Right lung (tissue), 10 donors: ENCODE results near the gene BMERB1. TPM values are rescaled to one million over a fixed set of nuclear protein-coding genes. Genes with fewer than 3 reads are reported as not detected.
A peak's percentile ranks its signal among the peaks of the same experiment; 100 is the strongest.
"Not testable (repeated sequence)": the region's sequence is repeated elsewhere in the genome, so short reads cannot be mapped to it uniquely, and the experiment has no call there.

Experiments
- DNase-seq, 2 donors: peaks; one replicate each; pipeline ENCODE4 v3.0.0-alpha.2; 2013
- long read RNA-seq, 8 donors: transcript quantifications; one replicate each; lab custom pipeline, GENCODE V29; 2026
- polyA plus RNA-seq, 5 donors: library from polyadenylated mRNA; unstranded; fragments of 120-200 nt; gene quantifications; one replicate each; pipeline versions ENCODE4 v1.2.1 to v1.2.3, GENCODE V29; 2013; ENCODE audit warnings: inconsistent platforms in 1 of 5, low replicate concordance in 1 of 5; ENCODE audit not compliant: insufficient read length in 5 of 5, insufficient read depth in 1 of 5

BMERB1 gene
- 10 to 100 TPM; 35.0 to 42.2 (median 40.0) TPM for polyA plus RNA-seq
- long read RNA-seq, donor 1, transcript C16orf45-201 (6 exons, 2,404 nt): major isoform, 13 of 13 reads
- long read RNA-seq, donor 1, partial matches to known transcripts: 0 of 13 reads
- long read RNA-seq, donor 1, other reads (novel, unspliced or antisense): 0 of 13 reads
- long read RNA-seq, donor 2, transcript C16orf45-201 (6 exons, 2,404 nt): major isoform, 8 of 9 reads
- long read RNA-seq, donor 2, partial matches to known transcripts: 0 of 9 reads
- long read RNA-seq, donor 2, other reads (novel, unspliced or antisense): 0 of 9 reads
- long read RNA-seq, donor 3, transcript C16orf45-201 (6 exons, 2,404 nt): major isoform, 12 of 42 reads
- long read RNA-seq, donor 3, partial matches to known transcripts: 27 of 42 reads
- long read RNA-seq, donor 3, other reads (novel, unspliced or antisense): 0 of 42 reads
- long read RNA-seq, donor 4, partial matches to known transcripts: 0 of 4 reads
- long read RNA-seq, donor 4, other reads (novel, unspliced or antisense): 0 of 4 reads
- long read RNA-seq, donor 5, transcript C16orf45-201 (6 exons, 2,404 nt): major isoform, 12 of 42 reads
- long read RNA-seq, donor 5, partial matches to known transcripts: 28 of 42 reads
- long read RNA-seq, donor 5, other reads (novel, unspliced or antisense): 0 of 42 reads
- long read RNA-seq, donor 6, transcript C16orf45-201 (6 exons, 2,404 nt): major isoform, 18 of 26 reads
- long read RNA-seq, donor 6, partial matches to known transcripts: 6 of 26 reads
- long read RNA-seq, donor 6, other reads (novel, unspliced or antisense): 0 of 26 reads
- long read RNA-seq, donor 7, transcript C16orf45-201 (6 exons, 2,404 nt): major isoform, 9 of 9 reads
- long read RNA-seq, donor 7, partial matches to known transcripts: 0 of 9 reads
- long read RNA-seq, donor 7, other reads (novel, unspliced or antisense): 0 of 9 reads
- long read RNA-seq, donor 8, partial matches to known transcripts: 7 of 10 reads
- long read RNA-seq, donor 8, other reads (novel, unspliced or antisense): 0 of 10 reads

DNA sequence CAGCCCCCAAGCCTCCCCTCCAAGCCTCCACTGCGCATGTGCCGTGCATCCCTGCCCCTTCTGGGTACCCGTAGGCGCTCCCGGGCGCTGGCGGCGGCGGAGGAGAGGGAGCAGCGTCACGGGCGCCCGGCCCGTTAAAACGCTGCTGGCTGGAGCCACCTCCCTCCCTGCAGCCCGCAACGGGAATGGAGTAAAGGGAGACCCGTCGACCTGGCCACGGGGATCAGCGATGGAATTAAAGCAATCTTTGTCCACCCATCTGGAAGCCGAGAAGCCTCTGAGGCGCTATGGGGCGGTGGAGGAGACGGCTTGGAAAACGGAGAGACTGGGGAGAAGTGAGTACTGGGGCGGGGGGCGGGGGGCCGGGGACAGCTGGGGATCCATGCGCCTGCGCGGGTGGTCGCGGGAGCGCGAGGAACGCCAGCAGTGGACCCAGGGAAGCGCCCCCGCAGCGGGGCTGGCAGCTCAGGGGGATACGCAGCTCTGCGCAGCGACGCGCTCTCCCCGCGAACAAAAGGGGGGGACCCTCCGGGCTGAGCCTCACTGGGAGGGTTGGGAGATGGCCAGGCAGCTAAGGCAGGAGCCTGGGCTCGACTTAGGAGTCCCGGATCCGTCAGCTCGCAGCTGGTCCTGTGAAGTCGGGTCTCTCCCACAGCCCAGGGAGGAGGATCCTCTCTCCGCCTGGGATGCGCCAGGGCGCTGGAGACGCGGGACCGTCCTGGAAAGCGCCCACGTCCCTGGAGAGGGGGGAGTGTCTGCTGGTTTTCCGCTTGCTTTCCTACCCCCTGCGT, at the start of gene BMERB1:
TSS of gene BMERB1 (plus strand) at position 164 of the 791 bp plus-strand sequence. CDS start at position 230, 66 bp downstream.
- DNase-seq: peak; percentile 60 to 68

DNA sequence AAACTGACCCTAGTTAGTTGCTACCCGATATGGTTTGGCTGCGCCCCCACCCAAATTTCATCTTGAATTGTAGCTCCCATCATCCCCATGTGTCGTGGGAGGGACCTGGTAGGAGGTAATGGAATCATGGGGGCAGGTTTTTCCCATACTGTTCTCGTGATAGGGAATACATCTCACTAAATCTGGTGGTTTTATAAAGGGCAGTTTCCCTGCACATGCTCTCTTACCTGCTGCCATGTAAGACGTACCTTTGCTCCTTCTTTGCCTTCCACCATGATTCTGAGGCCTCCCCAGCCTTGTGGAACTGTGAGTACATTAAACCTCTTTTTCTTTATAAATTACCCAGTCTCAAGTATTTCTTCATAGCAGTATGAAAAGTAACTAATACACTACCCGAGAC, 46.3 kb upstream of the BMERB1 start:
- not testable (repeated sequence) for DNase-seq

DNA sequence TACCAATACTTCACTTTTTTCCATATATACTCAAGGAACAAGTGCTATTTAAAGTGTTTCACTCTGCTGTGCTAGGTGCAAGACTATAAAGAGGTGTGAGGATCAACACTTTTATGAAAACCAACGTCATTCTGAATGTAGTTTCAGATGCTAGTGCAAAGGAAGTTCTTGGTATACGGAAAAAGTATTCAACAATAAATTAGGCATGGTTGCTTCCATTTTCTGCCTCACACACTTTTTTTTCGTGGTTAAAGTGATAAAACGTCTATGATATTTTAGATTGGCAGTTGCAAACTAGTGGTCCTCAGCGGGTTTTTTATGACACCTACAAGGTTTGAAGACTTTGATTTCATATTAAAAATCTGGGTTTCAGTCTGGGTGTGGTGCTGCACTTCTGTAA, 44.5 kb upstream of the BMERB1 start:
- DNase-seq: not testable (repeated sequence)

DNA sequence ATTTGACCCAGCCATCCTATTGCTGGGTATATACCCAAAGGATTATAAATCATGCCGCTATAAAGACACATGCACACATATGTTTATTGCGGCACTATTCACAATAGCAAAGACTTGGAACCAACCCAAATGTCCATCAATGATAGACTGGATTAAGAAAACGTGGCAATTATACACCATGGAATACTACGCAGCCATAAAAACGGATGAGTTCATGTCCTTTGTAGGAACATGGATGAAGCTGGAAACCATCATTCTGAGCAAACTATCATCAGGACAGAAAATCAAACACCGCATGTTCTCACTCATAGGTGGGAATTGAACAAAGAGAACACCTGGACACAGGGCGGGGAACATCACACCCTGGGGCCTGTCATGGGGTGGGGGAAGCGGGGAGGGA, 41.4 kb upstream of the BMERB1 start:
- DNase-seq: not testable (repeated sequence)

DNA sequence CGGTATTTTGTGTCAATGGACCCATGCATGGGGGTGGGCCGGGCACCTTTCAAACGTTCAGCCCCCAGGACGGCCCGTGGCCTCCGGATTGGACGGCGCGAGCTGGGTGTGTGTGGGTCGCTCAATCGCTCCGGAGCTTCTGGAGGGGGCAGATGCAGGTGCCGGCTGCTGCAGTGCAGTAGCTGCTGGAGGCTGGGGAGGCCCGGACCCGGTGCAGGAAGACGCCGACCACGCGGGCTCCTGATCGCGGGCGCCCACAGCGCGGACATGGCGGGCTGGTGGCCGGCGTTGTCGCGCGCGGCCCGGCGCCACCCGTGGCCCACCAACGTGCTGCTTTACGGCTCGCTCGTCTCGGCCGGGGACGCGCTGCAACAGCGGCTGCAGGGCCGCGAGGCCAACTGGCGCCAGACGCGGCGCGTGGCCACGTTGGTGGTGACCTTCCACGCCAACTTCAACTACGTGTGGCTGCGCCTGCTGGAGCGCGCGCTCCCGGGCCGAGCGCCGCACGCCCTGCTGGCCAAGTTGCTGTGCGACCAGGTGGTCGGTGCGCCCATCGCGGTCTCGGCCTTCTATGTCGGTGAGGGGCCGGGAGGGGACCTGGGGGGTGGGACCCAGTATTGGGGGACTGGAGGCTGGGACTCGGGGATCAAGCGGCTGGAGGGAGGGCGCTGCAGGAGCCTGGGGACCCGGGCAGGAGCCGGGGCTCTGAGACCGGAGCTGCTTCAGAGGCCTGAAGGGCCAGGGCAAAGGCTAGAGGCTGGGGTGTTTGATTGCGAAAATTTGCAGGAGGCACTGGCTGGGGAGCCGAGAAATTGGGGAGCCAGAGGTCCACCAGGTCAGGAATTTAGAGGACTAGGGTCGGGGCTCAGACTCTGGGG, 38.5 kb upstream of the BMERB1 start, which contains the start of gene MPV17L:
TSS of gene MPV17L (plus strand) at position 124 of the 878 bp plus-strand sequence. CDS start at position 268, 144 bp downstream.
- peak; percentile 9 to 10 for DNase-seq

DNA sequence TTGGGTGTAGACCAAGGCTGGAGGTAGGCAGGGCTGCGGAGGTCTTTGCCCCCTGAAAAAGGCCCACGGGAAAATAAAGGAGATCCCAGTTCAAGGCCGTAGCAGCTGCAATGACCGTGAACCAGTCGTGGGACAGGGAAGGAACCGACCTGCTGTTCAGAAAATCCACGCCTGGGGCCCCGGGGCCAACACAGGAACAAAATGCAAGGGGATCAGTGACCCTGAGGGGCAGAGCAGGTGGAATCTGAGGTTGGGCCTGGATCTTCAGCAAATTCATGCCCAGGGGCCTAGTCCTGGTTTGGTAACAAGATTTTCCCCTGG, 37.9 kb upstream of the BMERB1 start:
- DNase-seq: not testable (repeated sequence)

DNA sequence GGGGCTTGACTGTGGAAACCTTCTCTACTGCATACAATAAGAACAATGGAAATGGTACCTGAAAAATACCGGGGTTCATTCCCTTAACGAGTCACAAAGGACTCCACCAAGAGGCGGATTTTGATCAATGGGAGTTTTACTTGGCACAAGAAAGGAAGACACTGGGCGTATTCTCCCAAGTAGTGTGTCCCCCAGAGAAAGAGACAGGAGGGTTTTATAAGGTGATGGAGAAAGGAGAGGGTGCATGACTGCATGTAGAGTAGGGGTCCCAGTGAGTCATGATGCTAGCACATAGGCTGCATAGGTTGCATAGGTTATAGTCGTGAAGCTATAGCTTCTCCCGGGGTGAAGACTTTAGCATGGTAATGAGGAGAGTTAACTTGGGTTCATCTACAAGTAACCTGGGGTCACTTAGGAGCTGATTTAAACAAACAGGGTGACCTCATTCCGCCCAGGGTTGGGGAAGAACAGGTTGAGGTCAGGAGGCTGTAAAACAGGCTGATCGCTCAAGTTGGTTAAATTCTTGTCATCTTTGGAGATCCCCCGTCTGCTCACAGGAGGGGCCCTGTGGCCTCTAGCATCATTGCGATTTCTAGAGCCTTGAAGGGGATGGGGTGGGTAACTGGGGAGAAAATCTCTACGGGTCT, 37.3 kb upstream of the BMERB1 start:
- DNase-seq: no peak

DNA sequence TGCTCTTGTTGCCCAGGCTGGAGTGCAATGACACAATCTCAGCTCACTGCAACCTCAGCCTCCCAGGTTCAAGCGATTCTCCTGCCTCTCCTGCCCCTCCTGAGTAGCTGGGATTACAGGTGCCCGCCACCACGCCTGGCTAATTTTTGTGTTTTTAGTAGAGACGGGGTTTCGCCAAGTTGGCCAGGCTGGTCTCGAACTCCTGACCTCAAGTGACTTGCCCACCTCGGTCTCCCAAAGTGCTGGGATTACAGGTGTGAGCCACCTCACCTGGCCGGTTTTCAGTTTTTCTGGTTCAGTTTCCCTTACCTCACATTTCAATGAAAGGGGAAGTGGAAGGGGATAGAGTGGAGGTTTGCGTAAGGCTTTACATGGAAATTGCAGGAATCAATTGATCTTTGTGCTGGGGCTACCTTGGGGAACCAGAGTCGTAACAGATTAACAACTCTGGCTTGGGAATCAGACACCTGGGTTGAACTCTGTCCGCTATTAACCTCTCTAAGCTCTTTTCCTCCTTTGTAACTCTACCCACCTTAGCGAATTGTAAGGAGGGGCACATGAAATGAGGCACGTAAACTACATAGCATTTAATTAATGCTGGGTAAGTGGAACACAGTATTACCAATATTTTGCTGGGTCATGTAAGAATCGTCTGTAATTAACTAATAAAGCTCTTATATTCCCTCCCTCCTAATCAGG, 35.6 kb upstream of the BMERB1 start:
- no peak for DNase-seq

DNA sequence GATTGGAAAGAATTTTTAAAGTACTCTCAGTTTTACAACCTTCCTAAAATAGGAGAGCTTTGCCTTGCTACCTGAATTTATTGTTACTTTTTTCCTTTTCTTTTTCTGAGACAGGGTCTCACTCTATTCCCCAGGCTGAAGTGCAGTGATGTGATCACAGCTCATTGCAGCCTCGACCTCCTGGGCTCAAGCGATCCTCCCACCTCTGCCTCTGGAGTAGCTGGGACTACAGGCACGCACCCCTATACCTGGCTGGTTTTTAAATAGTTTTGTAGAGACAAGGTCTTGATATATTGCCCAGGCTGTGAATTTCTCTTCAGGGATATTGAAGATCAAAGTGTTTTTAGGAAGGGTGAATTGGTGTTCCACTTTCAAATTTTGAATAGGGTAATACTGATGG, 35.1 kb upstream of the BMERB1 start:
- DNase-seq: no peak

DNA sequence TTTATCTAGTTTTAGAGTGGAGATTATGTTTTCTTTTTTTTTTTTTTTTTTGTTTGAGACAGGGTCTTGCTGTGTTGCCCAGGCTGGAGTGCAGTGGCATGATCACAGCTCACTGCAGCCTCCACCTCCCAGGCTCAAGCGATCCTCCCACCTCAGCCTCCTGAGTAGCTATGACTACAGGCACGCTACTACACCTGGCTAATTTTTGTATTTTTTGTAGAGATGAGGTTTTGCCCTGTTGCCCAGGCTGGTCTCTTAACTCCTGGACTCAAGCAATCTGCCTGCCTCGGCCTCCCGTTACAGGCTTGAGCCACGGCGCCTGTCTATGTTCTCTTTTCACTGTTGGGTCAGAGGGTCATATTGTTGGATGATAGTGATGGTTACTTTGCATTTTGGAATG, 34.1 kb upstream of the BMERB1 start:
- not testable (repeated sequence) for DNase-seq

DNA sequence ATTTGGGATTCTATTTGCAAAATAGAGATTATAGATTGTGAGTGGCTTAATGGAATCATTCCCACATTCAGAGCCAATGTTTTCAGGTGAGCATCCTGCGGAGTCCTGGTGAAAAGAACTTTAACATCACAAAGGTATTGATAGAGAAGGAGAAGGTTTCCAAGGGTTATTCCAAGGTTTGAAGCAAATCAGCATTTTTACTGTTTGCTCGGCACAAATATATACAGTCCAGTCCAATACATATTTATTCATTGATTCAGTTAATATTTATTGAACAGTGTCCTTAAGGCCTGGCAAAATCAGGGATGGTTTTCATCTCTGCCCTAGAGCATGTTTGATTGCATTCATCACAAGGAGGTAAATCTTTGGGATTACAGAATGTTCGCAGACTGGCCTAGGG, 32.4 kb upstream of the BMERB1 start:
- no peak for DNase-seq

DNA sequence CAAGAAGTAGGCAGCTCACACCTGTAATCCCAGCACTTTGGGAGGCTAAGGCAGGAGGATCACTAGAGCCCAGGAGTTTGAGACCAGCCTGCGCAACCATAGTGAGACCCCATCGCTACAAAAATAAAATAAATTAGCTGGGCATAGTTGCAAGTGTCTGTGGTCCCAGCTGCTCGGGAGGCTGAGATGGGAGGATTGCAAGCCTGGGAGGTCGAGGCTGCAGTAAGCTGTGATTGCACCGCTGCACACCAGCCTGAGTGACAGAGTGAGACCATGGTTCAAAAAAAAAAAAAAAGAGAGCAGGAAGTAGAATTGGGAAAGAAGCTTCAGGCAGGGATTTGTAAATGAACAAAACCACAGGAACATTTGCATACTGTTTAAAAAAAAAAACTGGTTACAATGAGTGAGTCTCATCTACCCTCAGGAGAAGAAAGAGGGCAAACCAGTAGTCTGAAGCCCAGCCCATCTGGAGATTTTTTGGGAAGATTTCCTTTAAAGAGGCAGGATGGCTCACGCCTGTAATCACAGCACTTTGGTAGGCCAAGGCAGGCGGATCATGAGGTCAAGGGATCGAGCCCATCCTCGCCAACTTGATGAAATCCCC, 30.9 kb upstream of the BMERB1 start:
- no peak for DNase-seq

DNA sequence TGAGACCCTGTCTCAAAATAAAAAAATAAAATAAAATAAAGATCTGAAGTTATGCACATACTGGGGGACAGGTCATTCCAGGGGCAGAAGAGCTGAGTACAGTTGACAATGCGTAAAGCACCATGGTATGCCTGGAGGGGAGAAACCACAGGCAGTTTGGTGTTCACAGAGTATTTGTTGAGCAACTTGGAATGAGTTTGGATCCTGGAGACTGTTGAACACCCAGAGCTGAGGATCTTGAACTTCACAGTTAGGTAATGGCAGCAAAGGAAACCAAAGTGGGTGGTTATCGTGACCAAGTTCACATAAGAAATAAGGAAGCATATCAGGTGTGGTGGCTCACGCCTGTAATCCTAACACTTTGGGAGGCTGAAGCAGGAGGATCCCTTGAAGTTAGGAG, 30.3 kb upstream of the BMERB1 start:
- not testable (repeated sequence) for DNase-seq

DNA sequence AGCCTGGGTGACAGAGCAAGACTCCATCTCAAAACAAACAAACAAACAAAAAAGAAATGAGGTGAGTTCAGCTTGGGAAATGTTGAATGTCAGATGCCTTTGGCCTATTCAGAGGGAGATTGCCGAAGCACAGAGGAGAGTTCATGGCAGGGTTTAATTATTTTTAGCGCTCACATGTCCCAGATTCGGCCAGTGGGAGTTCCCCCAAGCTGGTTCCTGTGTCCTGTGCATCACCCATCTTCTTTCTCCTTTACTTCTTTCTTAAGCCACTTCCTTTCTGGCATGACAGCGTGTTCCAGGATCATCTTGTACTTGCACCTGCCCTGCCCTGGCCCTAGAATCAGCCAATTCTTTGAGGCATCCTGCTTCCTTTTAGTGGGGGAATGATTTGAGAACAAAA, 29.6 kb upstream of the BMERB1 start:
- DNase-seq: no peak

DNA sequence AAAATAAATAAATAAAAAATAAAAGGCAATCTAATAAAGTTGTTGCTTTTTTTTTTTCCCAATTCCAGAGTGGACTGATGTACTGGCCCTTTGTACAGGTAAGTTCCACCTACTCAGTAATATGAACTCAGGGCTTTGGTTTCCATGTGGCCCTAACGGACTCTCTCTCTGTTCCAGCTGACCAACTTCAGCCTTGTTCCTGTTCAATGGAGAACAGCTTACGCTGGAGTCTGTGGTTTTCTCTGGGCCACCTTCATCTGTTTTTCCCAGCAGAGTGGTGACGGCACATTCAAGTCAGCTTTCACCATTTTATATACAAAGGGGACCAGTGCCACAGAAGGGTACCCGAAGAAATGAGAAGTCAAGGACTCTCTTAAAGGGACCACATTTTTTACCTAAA, 26.6 kb upstream of the BMERB1 start:
- not testable (repeated sequence) for DNase-seq

DNA sequence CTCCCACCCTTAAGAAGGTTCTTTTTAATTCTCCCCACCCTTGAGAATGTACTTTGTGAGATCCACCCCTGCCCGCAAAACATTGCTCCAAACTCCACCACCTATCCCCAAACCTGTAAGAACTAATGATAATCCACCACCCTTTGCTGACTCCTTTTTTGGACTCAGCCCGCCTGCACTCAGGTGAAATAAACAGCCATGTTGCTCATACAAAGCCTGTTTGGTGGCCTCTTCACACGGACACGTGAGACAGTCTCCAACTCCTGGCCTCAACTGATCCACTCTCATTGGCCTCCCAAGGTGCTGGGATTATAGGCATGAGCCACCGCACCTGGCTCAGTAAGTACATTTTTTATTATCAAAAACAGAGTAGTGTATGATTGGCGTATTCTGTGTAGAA, 24.9 kb upstream of the BMERB1 start:
- not testable (repeated sequence) for DNase-seq

DNA sequence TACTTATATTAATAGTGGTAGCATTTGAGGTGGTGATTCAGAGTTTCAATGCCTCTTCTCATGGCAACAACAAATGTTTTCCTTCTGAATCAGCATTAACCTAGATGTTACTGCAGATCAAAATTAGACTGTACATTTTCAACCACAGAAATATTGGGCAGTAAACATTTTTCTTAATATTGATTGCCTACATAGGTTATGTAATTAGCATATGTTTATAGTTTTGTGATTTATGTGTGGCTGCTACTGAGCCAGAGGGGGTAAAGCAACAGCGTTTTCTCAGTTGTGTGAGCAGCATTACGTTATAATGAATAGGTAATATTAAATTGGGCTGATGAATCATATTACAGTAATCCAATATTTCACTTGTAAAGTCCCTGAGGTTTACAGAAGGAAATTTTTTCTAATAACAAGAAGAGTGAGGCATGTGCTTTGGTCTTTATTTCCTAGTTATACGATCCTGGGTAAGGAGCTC, 18.8 kb upstream of the BMERB1 start:
- no peak for DNase-seq

DNA sequence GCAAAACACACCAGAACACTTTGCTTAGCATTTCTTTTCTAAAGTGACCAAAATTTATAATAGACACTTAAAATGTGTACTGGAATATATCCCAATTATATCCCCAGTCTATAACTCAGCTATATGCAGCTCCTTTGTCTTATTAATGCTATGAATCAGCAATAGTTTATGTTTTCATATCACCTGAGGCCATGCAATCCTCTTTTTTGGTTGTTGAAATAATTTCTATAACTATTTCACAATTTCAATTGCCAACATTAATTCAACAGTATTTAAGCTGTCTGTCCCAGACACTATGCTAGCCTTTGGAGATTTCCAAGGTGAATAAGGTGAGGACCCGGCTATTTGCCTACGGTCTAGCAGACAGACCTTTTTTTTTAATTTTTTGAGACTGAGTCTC, 17.2 kb upstream of the BMERB1 start:
- DNase-seq: no peak

DNA sequence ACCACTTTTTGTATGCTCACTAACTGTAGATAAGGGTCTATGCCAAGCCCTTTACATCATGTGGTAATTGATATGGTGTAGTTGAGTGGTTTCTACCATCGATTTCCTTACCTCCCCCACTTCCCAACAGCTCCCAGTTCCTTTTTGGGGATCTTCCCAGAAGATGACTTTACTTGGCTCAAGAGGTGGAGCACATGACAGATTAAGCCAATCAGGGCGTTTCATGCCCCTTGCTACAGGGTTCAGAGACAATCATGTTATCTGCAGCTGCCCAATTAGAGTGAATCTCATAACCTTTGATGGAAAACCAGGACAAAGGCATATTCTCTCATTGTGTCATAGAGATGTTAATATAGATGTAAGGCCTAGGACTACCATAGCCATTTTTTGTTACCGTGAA, 16.2 kb upstream of the BMERB1 start:
- no peak for DNase-seq
